ENCODE data around the gene C1orf185. TPM values are rescaled to one million over a fixed set of nuclear protein-coding genes. Genes with fewer than 3 reads are reported as not detected.
"Not testable (repeated sequence)": the region's sequence is repeated elsewhere in the genome, so short reads cannot be mapped to it uniquely, and the experiment has no call there.

The C1orf185 gene
- total and polyA plus RNA-seq, 2 of the 4 experiments (the other 2 are of a cell fraction): not detected

- H3K56ac ChIP-seq (ENCODE audit: extremely low read depth, insufficient read depth, low read length); H3K27me3 ChIP-seq (ENCODE audit: control insufficient read depth, insufficient read depth, low read length): not testable (repeated sequence)
- CTCF ChIA-PET: interaction anchor here (1.3 kb wide), 1 partner anchor 11 kb away, joined by 3 read pairs; no protein-coding TSS in a partner anchor
Measured at GRCh38 chr1:51177988-51178387, 76.0 kb downstream of the C1orf185 start.

More at GRCh38 chr1:51177988-51178387, 76.0 kb downstream of the C1orf185 start:
- 60% methylated on average over 1 of the region's 6 CpGs; no CpG with 5 or more reads in 1 of the 2 experiments for WGBS, 2 experiments (ENCODE audit: extremely low coverage in 2 of 2, insufficient read length in 1 of 2)
- DNase-seq; H3K4me2 ChIP-seq (ENCODE audit: low read depth, low read length); H4K8ac ChIP-seq (ENCODE audit: low read depth in 2 of 2, low read length in 2 of 2); H2AK5ac ChIP-seq (ENCODE audit: low read depth, low read length); H3K36me3 ChIP-seq (ENCODE audit: control insufficient read depth, insufficient read depth, low read length); ATAC-seq (ENCODE audit: low read depth); H3K9ac ChIP-seq (ENCODE audit: low read depth, low read length); POLR2A ChIA-PET (ENCODE audit: unreplicated experiment); H4K91ac ChIP-seq (ENCODE audit: insufficient read depth, low read depth, low read length); H2BK5ac ChIP-seq (ENCODE audit: low read depth, low read length, poor library complexity, severe bottlenecking); H3K9me3 ChIP-seq (ENCODE audit: control insufficient read depth, insufficient read depth, low read length); H2BK15ac ChIP-seq (ENCODE audit: low read depth, low read length); H3K23ac ChIP-seq (ENCODE audit: low read depth, low read length); H2BK20ac ChIP-seq (ENCODE audit: low read depth, low read length); H3K18ac ChIP-seq (ENCODE audit: low read depth, low read length); H2AK9ac ChIP-seq (replicated peaks; ENCODE audit: low read depth, low read length, poor library complexity); intact Hi-C loops (cut with micrococcal nuclease); H3K9me1 ChIP-seq (ENCODE audit: insufficient read depth, low read length); H4K20me1 ChIP-seq (ENCODE audit: insufficient read depth, low read length); H3K4me1 ChIP-seq (ENCODE audit: control insufficient read depth, insufficient read depth, low read length); dilution Hi-C loops (cut with HindIII; ENCODE audit: low sequenced_read_pairs, unreplicated experiment); H3K4ac ChIP-seq (ENCODE audit: low read depth, low read length); H3K27ac ChIP-seq (ENCODE audit: insufficient read depth, low read length); H3K4me3 ChIP-seq (ENCODE audit: insufficient read depth, low read depth, low read length); H2AFZ ChIP-seq (replicated peaks; ENCODE audit: low read length, poor library complexity); H4K5ac ChIP-seq (ENCODE audit: low read depth, low read length); H3K14ac ChIP-seq (replicated peaks; ENCODE audit: low read depth, low read length); H3K79me1 ChIP-seq (ENCODE audit: low read depth in 1 of 2, low read length in 2 of 2); BruUV-seq (replicated peaks); H2BK120ac ChIP-seq (ENCODE audit: low read depth, low read length): not testable (repeated sequence)
- in situ Hi-C loops (cut with MboI; ENCODE audit: low sequenced_read_pairs): loop anchor here (25.0 kb wide), 1 partner anchor 816 kb away; no protein-coding TSS in a partner anchor
